HCT116 (cell line): Measurements from ENCODE around the gene HSD17B1.

Experiments
- CEBPB ChIP-seq: IDR thresholded peaks from 2 replicates; pipeline ENCODE4 v1.6.1; 2012; ENCODE audit warnings: low read depth
- EGR1 ChIP-seq: IDR thresholded peaks from 2 replicates; pipeline ENCODE4 v1.6.1; 2012; ENCODE audit warnings: low read depth
- EZH2 ChIP-seq: fragments of 200-600 bp; sonication (generic); IDR thresholded peaks from 2 replicates; pipeline ENCODE4 v1.6.1; 2017; ENCODE audit warnings: antibody characterized with exemption, mixed run types
- EZH2phosphoT487 ChIP-seq: fragments of 200-600 bp; IDR thresholded peaks from 2 replicates; pipeline ENCODE4 v1.6.1; 2018; ENCODE audit warnings: antibody characterized with exemption, borderline replicate concordance
- JUND ChIP-seq: IDR thresholded peaks from 2 replicates; pipeline ENCODE4 v1.6.1; 2012
- POLR2A ChIP-seq: IDR thresholded peaks from 2 replicates; pipeline ENCODE4 v1.7.0; 2011; ENCODE audit warnings: borderline replicate concordance; ENCODE audit not compliant: insufficient read depth, insufficient read length; ENCODE audit errors: extremely low read depth
- POLR2AphosphoS5 ChIP-seq: IDR thresholded peaks from 2 replicates; pipeline ENCODE4 v1.6.1; 2011; ENCODE audit warnings: mild to moderate bottlenecking, low read depth, low read length, moderate library complexity
- RAD21 ChIP-seq: IDR thresholded peaks from 2 replicates; pipeline ENCODE4 v1.6.1; 2012; ENCODE audit warnings: low read depth, mild to moderate bottlenecking
- TCF7L2 ChIP-seq: IDR thresholded peaks from 2 replicates; pipeline ENCODE4 v1.7.0; 2011; ENCODE audit warnings: borderline replicate concordance, inconsistent platforms; ENCODE audit not compliant: insufficient read depth, insufficient read length; ENCODE audit errors: extremely low read depth
- TF ChIP-seq, protein P1 (sequence below), 3 experiments: fragments of 200-600 bp in 1 of 3; sonication (generic) in 1 of 3; IDR thresholded peaks in 2 of 3; conservative IDR thresholded peaks in 1 of 3; 2 replicates each; pipeline ENCODE4 v1.5.1; 2012 to 2017; ENCODE audit warnings: low read depth in 2 of 3, low read length in 2 of 3, antibody characterized with exemption in 1 of 3, borderline replicate concordance in 1 of 3, control low read depth in 1 of 3, mild to moderate bottlenecking in 1 of 3, mixed read lengths in 1 of 3, mixed run types in 1 of 3, moderate library complexity in 1 of 3; ENCODE audit not compliant: insufficient read depth in 1 of 3
- TF ChIP-seq, protein P2 (sequence below): IDR thresholded peaks from 2 replicates; pipeline ENCODE4 v1.6.1; 2012

GRCh38 chr17:42590886-42591285 is 38.2 kb downstream of the HSD17B1 start:
- TF ChIP-seq POLR2A = no peak
- TF ChIP-seq, protein P1, sequence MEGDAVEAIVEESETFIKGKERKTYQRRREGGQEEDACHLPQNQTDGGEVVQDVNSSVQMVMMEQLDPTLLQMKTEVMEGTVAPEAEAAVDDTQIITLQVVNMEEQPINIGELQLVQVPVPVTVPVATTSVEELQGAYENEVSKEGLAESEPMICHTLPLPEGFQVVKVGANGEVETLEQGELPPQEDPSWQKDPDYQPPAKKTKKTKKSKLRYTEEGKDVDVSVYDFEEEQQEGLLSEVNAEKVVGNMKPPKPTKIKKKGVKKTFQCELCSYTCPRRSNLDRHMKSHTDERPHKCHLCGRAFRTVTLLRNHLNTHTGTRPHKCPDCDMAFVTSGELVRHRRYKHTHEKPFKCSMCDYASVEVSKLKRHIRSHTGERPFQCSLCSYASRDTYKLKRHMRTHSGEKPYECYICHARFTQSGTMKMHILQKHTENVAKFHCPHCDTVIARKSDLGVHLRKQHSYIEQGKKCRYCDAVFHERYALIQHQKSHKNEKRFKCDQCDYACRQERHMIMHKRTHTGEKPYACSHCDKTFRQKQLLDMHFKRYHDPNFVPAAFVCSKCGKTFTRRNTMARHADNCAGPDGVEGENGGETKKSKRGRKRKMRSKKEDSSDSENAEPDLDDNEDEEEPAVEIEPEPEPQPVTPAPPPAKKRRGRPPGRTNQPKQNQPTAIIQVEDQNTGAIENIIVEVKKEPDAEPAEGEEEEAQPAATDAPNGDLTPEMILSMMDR (IDR thresholded peaks at IDR 0.05 in 2 of 3, conservative IDR thresholded peaks at IDR 0.05 in 1 of 3; ENCODE audit: borderline replicate concordance in 1 of 3, insufficient read depth in 1 of 3, low read depth in 2 of 3, low read length in 2 of 3) = no peak
- no peak for TF ChIP-seq CEBPB
- no peak for TF ChIP-seq EZH2
- no peak for TF ChIP-seq JUND
- TF ChIP-seq, protein P2, sequence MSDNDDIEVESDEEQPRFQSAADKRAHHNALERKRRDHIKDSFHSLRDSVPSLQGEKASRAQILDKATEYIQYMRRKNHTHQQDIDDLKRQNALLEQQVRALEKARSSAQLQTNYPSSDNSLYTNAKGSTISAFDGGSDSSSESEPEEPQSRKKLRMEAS = no peak
- no peak for TF ChIP-seq EGR1
- TF ChIP-seq EZH2phosphoT487 = no peak
- no peak for TF ChIP-seq POLR2AphosphoS5
- no peak for TF ChIP-seq RAD21
- no peak for TF ChIP-seq TCF7L2
